Transverse colon (tissue), 4 donors: ENCODE results near the gene EXTL1. TPM values are rescaled to one million over a fixed set of nuclear protein-coding genes. Genes with fewer than 3 reads are reported as not detected.

Experiments
- DNase-seq: peaks from one replicate; pipeline ENCODE4 v3.0.0-alpha.2; 2019
- H3K27ac ChIP-seq, 4 donors: fragments of 200-600 bp; sonication (generic); 2 replicates each; pipeline ENCODE4 v1.5.1; 2016 to 2018; ENCODE audit warnings: inconsistent platforms in 4 of 4
- H3K27me3 ChIP-seq: fragments of 200-600 bp; sonication (generic); 2 replicates; pipeline ENCODE4 v1.5.1; 2017; ENCODE audit warnings: inconsistent platforms
- H3K36me3 ChIP-seq, 4 donors: fragments of 200-600 bp; sonication (generic); 2 replicates each; pipeline ENCODE4 v1.5.1; 2017 to 2019; ENCODE audit warnings: inconsistent platforms in 4 of 4
- H3K4me1 ChIP-seq, 4 donors: fragments of 200-600 bp; sonication (generic); 2 replicates each; pipeline ENCODE4 v1.5.1; 2017 to 2020; ENCODE audit warnings: inconsistent platforms in 4 of 4
- H3K4me3 ChIP-seq, 4 donors: fragments of 200-600 bp; sonication (generic); 1 replicate in 1 of 4; 2 replicates in 3 of 4; pipeline versions ENCODE4 v1.5.1 to v1.6.1; 2017 to 2019; ENCODE audit warnings: inconsistent platforms in 4 of 4
- H3K9me3 ChIP-seq, 2 donors: fragments of 200-600 bp; sonication (generic); 2 replicates each; pipeline ENCODE4 v1.5.1; 2017 to 2019; ENCODE audit warnings: inconsistent platforms in 2 of 2
- CTCF ChIP-seq, 5 experiments: fragments of 200-600 bp in 3 of 5; fragments of 450-650 bp in 2 of 5; sonication (generic) in 3 of 5; IDR thresholded peaks; 1 replicate in 2 of 5; 2 replicates in 3 of 5; pipeline ENCODE4 v1.5.1; 2016 to 2017; ENCODE audit warnings: antibody characterized with exemption in 5 of 5, inconsistent platforms in 3 of 5, mild to moderate bottlenecking in 2 of 5, moderate library complexity in 1 of 5
- EP300 ChIP-seq: sonication (generic); formaldehyde crosslinking; IDR thresholded peaks from one replicate; pipeline ENCODE4 v1.6.1; 2017; ENCODE audit warnings: antibody characterized with exemption, low read depth
- POLR2A ChIP-seq: fragments of 450-650 bp; IDR thresholded peaks from one replicate; pipeline ENCODE4 v1.6.1; 2016; ENCODE audit warnings: antibody characterized with exemption, mild to moderate bottlenecking, moderate library complexity
- POLR2AphosphoS5 ChIP-seq, 3 donors: sonication (generic); formaldehyde crosslinking; IDR thresholded peaks; one replicate each; pipeline ENCODE4 v1.6.1; 2016; ENCODE audit warnings: antibody characterized with exemption in 3 of 3
- WGBS, 2 donors: methylation state at CpG; one replicate each; pipeline ENCODE4 v1.1.5; 2018; ENCODE audit warnings: low coverage in 1 of 2; 5-methylcytosine and 5-hydroxymethylcytosine counted together
- in situ Hi-C, 4 donors: fragments of 200-750 bp; cut with MboI; loops; one replicate each; pipeline versions ENCODE4 v1.15.0 to v1.15.1; 2017; ENCODE audit warnings: low sequenced_read_pairs in 3 of 4, low pct_ligation_motif_present in 1 of 4, low pct_unique_long_range_greater_than_20kb in 1 of 4
- intact Hi-C: fragments of 100-400 bp; cut with DNase I; formaldehyde crosslinking; loops from one replicate; pipeline ENCODE4 v1.15.1; 2023; ENCODE audit warnings: low total_unique reads
- total RNA-seq, 4 donors: library from RNA; depleted of rRNA; stranded (reverse); fragments of >200 nt; gene quantifications; one replicate each; pipeline ENCODE4 v1.1.0, GENCODE V29; 2016

EXTL1 gene
- total RNA-seq, 4 donors from 2014 or later: 0.16 to 0.41 TPM; not detected in 2

DNA sequence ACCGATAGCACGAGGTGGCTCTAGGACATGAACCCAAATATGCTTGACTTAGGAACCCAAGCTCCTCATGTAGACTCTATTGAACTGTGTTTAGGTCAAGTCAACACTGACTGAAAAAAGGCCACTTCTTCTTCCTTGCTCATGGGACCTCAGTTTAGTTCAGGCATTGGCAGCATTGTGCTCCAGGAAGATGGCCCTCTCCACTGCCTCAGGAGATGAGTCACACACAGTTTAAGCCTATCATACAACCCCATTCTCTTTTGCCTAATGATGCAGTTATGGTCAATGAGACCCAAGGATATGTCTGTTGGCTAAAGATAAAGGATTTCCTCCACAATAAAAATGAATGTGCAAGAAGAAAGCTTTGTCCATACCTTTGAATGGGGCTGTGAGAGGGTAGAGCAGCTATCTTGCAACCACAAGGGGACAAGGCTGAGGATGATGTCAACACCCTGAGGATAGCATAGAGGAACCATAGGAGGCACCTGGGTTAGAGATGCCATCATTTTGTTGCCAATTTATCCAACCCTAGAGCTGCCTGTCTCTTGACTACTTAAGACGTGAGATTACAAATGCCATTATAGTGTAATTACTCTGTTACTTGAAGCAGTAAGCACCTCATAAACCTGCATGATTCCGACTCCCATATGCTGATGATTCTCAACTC is 48.9 kb downstream of the EXTL1 start:
- intact Hi-C loops: no loop called here
- no peaks in the 10 kb centered on the region for H3K9me3 ChIP-seq

GRCh38 chr1:26070963-26071342 is 49.4 kb downstream of the EXTL1 start:
- in situ Hi-C loops (no loop called here), intact Hi-C loops (no loop called here)
- Histone ChIP-seq H3K27me3 (peaks cover 26% of the 10 kb centered on the region), H3K9me3 (no peaks in the 10 kb centered on the region), H3K4me3 (no peak overlapping the region), H3K4me1 (peaks cover 0 to 8% (median 0%) of the 10 kb centered on the region in 4 donors), H3K27ac (no peak overlapping the region), H3K36me3 (no peaks in the 10 kb centered on the region)
- WGBS, 2 donors: 95 to 96% methylated on average over 4 to 6 of the region's 6 CpGs
- DNase-seq: no peak
- no peak for TF ChIP-seq POLR2A
- TF ChIP-seq POLR2AphosphoS5 (IDR thresholded peaks at IDR 0.05): no peak
- TF ChIP-seq CTCF (IDR thresholded peaks at IDR 0.05): no peak
- no peak for TF ChIP-seq EP300

More for the DNA sequence above, 48.9 kb downstream of the EXTL1 start:
- DNase-seq: no peak
- H3K27ac ChIP-seq: no peak overlapping the region
- H3K36me3 ChIP-seq: no peaks in the 10 kb centered on the region
- in situ Hi-C loops: no loop called here
- TF ChIP-seq POLR2A (no peak), EP300 (no peak), POLR2AphosphoS5 (IDR thresholded peaks at IDR 0.05) (no peak), CTCF (IDR thresholded peaks at IDR 0.05) (no peak)
- peaks cover 0 to 8% (median 0%) of the 10 kb centered on the region in 4 donors for H3K4me1 ChIP-seq
- H3K27me3 ChIP-seq: peaks cover 26% of the 10 kb centered on the region
- H3K4me3 ChIP-seq: no peak overlapping the region
- 74 to 76% methylated on average over 2 to 4 of the region's 4 CpGs for WGBS, 2 donors

DNA sequence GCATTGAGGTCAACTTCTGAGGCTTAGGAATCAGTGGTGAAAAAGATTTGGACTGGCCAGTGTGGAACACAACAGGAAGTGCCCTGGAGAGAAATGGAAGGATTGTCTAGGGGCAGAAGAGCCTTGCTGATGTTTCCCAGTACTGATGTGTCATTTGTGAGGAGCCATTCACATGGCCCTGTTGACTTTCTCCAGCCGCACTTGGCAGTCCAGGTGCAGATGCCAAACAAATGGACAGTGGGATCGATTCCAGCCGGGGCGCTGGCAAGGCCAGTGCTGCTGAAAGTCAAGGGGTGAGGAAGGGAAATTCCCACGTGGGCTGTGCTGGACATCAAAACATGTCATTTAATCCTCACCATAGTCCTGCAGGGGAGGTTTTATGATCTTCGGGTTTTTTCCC is 50.7 kb downstream of the EXTL1 start:
- H3K36me3 ChIP-seq: no peaks in the 10 kb centered on the region
- H3K4me3 ChIP-seq: no peak overlapping the region
- no peak for DNase-seq
- in situ Hi-C loops: no loop called here
- peaks cover 26% of the 10 kb centered on the region for H3K27me3 ChIP-seq
- H3K27ac ChIP-seq: no peak overlapping the region
- peaks cover 0 to 8% (median 0%) of the 10 kb centered on the region in 4 donors for H3K4me1 ChIP-seq
- intact Hi-C loops: no loop called here
- 47% methylated on average over 6 of the region's 6 CpGs; no CpG with 5 or more reads in 1 of the 2 donors for WGBS, 2 donors
- TF ChIP-seq POLR2A (no peak), CTCF (IDR thresholded peaks at IDR 0.05) (no peak), POLR2AphosphoS5 (IDR thresholded peaks at IDR 0.05) (no peak), EP300 (no peak)
- H3K9me3 ChIP-seq: no peaks in the 10 kb centered on the region

GRCh38 chr1:26075421-26076144 is 54.0 kb downstream of the EXTL1 start:
- H3K4me3 ChIP-seq: no peak overlapping the region
- no peak for TF ChIP-seq POLR2A
- no peak for TF ChIP-seq CTCF (IDR thresholded peaks at IDR 0.05)
- no peak for TF ChIP-seq POLR2AphosphoS5 (IDR thresholded peaks at IDR 0.05)
- TF ChIP-seq EP300: no peak
- in situ Hi-C loops (no loop called here), intact Hi-C loops (no loop called here)
- no peak overlapping the region for H3K27ac ChIP-seq
- WGBS, 2 donors: 55% methylated on average over 3 of the region's 3 CpGs; no CpG with 5 or more reads in 1 of the 2 donors
- peak; percentile 25 for DNase-seq
- peaks cover 0 to 11% (median 5%) of the 10 kb centered on the region in 4 donors for H3K4me1 ChIP-seq
- peaks cover 20% of the 10 kb centered on the region for H3K27me3 ChIP-seq
- H3K9me3 ChIP-seq: no peaks in the 10 kb centered on the region
- H3K36me3 ChIP-seq: no peaks in the 10 kb centered on the region
